ENCODE measurements around the gene HSD17B7. TPM values are rescaled to one million over a fixed set of nuclear protein-coding genes. Genes with fewer than 3 reads are reported as not detected.

The HSD17B7 gene
- total RNA-seq, 1 donor from 2014 or later = 18.9 TPM

DNA sequence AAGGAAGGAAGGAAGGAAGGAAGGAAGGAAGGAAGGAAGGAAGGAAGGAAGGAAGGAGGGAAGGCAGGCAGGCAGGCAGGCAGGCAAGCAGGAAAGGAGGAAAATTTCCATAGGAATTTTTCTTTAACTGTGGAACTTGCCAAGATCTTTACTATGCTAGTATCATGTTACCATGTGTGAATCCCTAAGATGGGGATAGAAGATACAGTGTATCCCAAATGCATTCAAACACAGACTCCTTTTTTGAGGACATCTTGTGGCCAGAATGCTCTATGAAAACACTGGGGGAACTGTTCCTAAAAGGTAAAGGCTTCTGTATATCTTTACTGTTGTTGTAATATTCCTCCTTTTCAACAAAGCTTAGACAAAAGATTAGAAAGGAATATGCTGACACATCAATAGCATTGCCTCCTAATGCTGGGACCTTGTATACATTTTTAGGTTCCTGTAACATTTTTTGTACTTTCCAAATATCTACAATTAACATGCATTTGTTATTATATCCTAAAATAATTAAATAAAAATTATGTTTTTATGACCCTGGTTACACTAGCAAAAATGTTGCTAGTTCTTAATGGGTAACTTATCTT lies 49.8 kb downstream of the HSD17B7 start:
- no peak overlapping the region for H3K27ac ChIP-seq
- H3K9me3 ChIP-seq = peaks cover 6% of the 10 kb centered on the region
- DNase-seq (ENCODE audit: extremely low spot score in 2 of 2) = no peak
- no peaks in the 10 kb centered on the region for H3K4me1 ChIP-seq
- no peaks in the 10 kb centered on the region for H3K36me3 ChIP-seq
- no peaks in the 10 kb centered on the region for H3K27me3 ChIP-seq
- no peak overlapping the region for H3K4me3 ChIP-seq
- intact Hi-C loops (cut with DNase I) = no loop called here
- TF ChIP-seq POLR2AphosphoS5 (IDR thresholded peaks at IDR 0.05; ENCODE audit: insufficient read depth in 1 of 2, low read depth in 1 of 2) (no peak), POLR2A (IDR thresholded peaks at IDR 0.05) (no peak)
- TF ChIP-seq, protein P1, sequence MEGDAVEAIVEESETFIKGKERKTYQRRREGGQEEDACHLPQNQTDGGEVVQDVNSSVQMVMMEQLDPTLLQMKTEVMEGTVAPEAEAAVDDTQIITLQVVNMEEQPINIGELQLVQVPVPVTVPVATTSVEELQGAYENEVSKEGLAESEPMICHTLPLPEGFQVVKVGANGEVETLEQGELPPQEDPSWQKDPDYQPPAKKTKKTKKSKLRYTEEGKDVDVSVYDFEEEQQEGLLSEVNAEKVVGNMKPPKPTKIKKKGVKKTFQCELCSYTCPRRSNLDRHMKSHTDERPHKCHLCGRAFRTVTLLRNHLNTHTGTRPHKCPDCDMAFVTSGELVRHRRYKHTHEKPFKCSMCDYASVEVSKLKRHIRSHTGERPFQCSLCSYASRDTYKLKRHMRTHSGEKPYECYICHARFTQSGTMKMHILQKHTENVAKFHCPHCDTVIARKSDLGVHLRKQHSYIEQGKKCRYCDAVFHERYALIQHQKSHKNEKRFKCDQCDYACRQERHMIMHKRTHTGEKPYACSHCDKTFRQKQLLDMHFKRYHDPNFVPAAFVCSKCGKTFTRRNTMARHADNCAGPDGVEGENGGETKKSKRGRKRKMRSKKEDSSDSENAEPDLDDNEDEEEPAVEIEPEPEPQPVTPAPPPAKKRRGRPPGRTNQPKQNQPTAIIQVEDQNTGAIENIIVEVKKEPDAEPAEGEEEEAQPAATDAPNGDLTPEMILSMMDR (IDR thresholded peaks at IDR 0.05) = no peak

DNA sequence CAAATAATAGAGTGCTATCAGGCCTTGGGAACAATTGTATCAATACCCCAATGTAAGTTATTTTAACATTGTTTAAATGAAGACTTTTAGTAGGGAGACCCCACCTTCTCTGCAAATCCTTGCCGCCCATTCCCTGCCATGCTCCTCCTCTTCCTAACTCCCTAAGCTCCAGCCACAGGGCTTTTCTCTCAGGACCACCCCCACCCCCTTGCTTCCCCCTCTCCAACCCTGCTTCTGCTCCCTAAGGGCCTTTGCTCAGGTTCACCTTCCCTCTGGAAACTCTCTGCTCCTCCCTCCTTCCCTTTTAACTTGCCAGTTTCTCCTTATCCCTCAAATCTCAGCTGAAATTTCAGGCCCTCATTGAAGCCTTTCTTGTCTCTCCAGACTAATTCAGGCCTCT lies 53.7 kb downstream of the HSD17B7 start:
- no peak for DNase-seq (ENCODE audit: extremely low spot score in 2 of 2)
- H3K36me3 ChIP-seq = no peaks in the 10 kb centered on the region
- no peak overlapping the region for H3K4me3 ChIP-seq
- no peak overlapping the region for H3K27ac ChIP-seq
- intact Hi-C loops (cut with DNase I) = no loop called here
- H3K9me3 ChIP-seq = peaks cover 1% of the 10 kb centered on the region
- no peaks in the 10 kb centered on the region for H3K27me3 ChIP-seq
- H3K4me1 ChIP-seq = no peaks in the 10 kb centered on the region
- TF ChIP-seq, protein P1 (IDR thresholded peaks at IDR 0.05) = no peak
- TF ChIP-seq POLR2AphosphoS5 (IDR thresholded peaks at IDR 0.05; ENCODE audit: insufficient read depth in 1 of 2, low read depth in 1 of 2) (no peak), POLR2A (IDR thresholded peaks at IDR 0.05) (no peak)

DNA sequence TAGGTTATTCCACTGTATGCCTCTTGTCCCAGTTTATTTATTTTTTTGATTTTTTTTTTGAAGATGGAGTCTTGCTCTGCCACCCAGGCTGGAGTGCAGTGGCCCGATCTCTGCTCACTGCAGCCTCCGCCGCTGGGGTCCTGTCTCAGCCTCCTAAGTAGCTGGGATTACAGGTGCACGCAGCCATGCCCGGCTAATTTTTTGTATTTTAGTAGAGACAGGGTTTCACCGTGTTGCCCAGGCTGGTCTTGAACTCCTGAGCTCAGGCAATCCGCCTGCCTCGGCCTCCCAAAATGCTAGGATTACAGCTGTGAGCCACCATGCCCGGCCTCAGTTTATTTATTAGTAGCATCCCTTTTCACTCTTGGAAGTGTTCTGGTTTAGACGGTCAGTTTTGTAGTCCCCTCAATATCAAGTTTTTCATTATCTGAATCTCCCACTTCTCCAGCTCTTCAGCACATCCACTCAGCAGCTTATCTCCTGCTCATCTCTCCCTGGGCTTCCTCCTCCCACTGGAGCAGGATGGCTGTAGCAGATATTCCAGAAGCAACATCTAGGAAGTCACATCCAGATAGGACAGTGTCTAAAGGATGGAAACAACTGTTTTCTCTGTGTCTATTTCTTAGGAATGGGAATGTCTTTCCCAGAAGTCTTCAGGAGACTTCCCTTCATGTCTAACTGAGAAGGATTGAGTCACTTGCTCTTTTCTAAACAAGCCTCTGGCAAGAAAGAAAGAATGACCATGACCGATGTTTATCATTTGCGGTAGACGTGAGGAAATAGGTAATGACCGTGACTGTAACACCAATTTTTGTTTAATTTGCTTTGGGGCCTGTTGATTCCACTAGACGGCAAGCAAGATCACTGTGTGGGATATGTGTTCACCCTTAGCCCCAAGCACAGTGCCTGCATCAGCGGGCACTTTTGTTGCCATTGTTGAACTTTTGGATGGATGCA lies 56.0 kb downstream of the HSD17B7 start:
- no peak for DNase-seq (ENCODE audit: extremely low spot score in 2 of 2)
- Histone ChIP-seq H3K27me3 (no peaks in the 10 kb centered on the region), H3K36me3 (no peaks in the 10 kb centered on the region), H3K27ac (no peak overlapping the region), H3K4me3 (no peak overlapping the region), H3K4me1 (no peaks in the 10 kb centered on the region), H3K9me3 (no peaks in the 10 kb centered on the region)
- intact Hi-C loops (cut with DNase I) = no loop called here
- TF ChIP-seq POLR2A (IDR thresholded peaks at IDR 0.05) (no peak), POLR2AphosphoS5 (IDR thresholded peaks at IDR 0.05; ENCODE audit: insufficient read depth in 1 of 2, low read depth in 1 of 2) (no peak)
- TF ChIP-seq, protein P1 (IDR thresholded peaks at IDR 0.05) = no peak

DNA sequence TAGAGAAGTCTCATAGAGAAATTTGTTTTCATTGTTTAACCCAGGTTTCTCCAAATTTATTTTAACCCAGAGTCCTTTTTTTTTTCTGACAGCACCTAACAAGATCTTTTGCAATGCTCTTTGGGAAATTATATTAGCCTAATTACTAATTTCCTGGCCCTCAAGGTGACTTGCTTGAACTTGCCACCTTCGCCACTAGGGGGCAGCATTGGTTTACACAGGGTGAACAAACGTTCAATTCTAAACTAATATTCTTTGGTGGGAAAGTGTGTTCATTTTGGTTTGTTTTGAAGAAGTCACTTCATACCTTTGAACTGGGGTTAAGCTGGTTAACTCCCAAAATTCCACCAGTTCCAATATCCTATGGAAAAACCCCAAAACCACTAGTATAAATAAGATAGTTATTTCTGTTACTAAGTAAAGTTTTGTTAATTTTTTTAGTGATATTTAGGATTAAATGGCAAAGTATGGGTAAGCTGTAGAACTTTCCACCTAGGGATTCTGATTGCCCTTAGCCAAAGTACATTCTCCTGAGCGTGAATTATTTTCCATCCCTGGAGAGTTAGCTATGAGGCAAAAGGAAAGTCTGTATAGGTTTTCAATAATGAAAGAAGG lies 57.4 kb downstream of the HSD17B7 start:
- no peaks in the 10 kb centered on the region for H3K27me3 ChIP-seq
- no peaks in the 10 kb centered on the region for H3K4me1 ChIP-seq
- no peaks in the 10 kb centered on the region for H3K36me3 ChIP-seq
- no peak for DNase-seq (ENCODE audit: extremely low spot score in 2 of 2)
- no peak overlapping the region for H3K4me3 ChIP-seq
- H3K27ac ChIP-seq = no peak overlapping the region
- no peak for TF ChIP-seq POLR2A (IDR thresholded peaks at IDR 0.05)
- TF ChIP-seq, protein P1 (IDR thresholded peaks at IDR 0.05) = peak; percentile 64 to 82 (median 76)
- no peak for TF ChIP-seq POLR2AphosphoS5 (IDR thresholded peaks at IDR 0.05; ENCODE audit: insufficient read depth in 1 of 2, low read depth in 1 of 2)
- H3K9me3 ChIP-seq = no peaks in the 10 kb centered on the region
- intact Hi-C loops (cut with DNase I) = no loop called here

All from vagina (tissue), 2 donors.